Measurements from ENCODE around the gene ROMO1.
"Not testable (repeated sequence)": the region's sequence is repeated elsewhere in the genome, so short reads cannot be mapped to it uniquely, and the experiment has no call there.

Gene ROMO1

DNA sequence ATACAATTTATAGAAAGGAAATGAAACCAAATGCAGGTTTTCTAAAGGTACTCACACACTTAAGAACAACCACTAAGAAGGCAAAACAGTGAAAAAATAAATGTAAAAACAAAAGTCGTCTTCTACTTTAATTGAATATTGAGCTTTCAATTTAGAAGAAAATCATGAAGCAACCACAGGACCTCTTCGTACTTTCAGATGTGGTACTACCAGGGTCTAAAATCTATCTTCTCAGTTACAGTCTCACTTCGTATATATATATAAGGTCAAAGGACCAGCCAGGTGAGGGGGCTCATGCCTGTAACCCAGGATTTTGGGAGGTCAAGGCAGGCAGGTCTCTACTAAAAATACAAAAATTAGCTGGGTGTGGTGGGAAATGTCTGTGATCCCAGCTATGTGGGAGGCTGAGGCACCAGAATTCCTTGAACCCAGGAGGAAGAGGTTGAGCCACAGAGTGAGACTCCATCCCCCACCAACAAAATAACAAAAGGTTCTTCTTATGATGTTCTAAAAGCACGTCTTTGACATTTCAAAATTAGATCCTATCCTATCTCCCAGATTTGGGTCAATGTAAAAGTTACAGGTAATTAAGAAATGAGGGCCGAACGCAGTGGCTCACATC lies 12.5 kb downstream of the ROMO1 start:
- no peak for DNase-seq

DNA sequence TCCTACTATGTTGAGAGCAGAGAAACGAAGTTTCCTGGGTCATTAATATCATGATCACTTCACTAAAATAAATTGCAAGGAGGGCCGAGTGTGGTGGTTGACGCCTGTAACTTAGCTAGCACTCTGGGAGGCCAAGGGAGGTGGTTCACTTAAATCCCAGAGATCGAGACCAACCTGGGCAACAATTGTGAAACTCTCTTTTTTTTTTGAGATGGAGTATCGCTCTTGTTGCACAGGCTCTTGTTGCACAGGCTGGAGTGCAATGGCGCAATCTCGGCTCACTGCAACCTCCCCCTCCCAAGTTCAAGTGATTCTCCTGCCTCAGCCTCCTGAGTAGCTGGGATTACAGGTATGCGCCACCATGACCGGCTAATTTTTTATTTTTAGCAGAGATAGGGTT lies 13.9 kb downstream of the ROMO1 start:
- not testable (repeated sequence) for DNase-seq

DNA sequence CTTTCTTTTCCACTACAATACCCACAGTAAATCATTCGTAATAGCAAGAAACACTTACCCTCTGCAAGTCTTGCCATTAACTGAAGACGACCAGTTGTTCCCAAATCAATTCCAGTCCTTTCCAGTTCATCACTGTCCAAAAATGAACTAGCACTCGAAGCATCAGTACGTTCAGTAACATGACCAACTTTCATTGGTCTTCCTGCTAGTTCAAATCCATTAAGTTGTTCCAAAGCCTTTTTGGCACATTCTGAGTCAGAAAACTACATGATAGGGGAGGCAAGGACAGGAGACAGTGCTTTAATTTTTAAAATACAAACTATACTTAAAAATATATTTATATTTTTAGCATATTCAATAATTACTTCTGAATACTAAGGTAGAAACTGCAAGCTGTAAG lies 14.9 kb downstream of the ROMO1 start:
- no peak for DNase-seq

DNA sequence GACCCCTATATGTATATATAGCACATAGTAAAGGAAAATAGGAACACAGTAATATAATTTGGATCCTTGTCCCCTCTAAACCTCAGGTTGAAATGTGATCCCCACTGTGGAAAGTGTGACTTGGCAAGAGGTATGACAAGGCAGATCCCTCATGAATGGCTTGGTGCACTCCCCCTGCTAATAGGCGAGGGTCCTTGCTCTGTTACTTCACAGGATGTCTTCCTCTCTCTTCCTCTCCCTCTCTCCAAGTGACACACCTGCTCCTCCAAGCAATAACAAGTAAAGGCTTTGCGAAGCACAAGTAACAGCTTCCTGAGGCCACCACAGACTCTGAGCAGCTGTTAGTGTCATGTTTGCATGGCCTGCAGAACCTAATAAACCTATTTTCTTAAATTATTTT lies 16.4 kb downstream of the ROMO1 start:
- no peak for DNase-seq

DNA sequence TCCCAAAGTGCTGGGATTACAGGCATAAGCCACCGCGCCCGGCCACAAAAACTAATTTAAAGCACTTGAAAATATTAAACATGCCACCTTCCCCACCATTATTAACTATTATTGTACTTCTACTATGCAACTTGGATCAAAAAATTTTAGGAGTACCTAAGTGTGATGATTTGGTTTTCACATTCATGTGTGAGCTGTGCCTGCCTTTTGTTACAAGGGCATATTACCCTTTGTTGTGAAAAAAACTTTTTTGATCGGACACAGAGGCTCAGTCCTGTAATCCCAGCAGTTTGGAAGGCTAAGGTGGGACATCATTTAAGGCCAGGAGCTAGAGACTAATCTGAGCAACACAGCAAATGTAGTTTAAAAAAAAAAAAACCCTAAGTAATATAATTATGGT lies 17.1 kb downstream of the ROMO1 start:
- no peak for DNase-seq

DNA sequence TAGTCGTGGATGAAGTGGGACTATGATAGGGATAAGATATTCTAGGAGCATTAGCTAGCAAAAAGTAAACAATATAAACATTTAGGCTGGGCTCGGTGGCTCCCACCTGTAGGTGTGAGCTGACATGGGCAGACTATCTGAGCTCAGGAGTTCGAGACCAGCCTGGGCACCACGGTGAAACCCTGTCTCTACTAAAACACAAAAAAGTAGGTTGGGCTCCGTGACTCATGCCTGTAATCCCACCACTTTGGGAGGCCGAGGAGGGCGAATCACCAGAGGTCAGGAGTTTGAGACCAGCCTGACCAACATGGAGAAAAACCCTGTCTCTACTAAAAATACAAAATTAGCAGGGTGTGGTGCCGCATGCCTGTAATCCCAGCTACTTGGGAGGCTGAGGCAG lies 19.1 kb downstream of the ROMO1 start:
- DNase-seq = not testable (repeated sequence)

DNA sequence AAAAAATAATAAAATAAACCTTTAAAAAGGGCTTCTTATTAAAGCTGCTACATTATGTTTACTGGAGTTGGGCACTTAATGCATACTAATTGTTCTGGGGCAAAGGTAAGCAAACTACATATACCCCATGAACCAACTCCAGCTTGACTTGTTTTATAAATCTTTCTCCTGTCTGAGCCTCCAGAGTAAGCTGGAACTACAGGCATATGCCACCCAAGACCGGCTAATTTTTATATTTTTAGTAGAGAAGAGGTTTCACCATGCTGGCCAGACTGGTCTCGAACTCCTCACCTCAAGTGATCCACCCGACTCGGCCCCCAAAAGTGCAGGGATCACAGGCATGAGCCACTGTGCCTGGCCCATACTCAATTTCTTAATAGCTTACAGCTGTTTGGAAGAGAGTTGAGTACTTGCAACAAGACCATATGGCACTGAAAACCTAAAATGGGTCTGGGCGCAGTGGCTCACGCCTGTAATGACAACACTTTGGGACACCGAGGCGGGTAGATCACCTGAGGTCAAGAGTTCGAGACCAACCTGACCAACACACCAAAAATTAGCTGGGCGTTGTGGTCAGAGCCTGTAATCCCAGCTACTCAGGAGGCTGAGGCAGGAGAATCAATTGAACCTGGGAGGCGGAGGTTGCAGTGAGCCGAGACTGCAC lies 19.9 kb downstream of the ROMO1 start:
- no peak for DNase-seq

DNA sequence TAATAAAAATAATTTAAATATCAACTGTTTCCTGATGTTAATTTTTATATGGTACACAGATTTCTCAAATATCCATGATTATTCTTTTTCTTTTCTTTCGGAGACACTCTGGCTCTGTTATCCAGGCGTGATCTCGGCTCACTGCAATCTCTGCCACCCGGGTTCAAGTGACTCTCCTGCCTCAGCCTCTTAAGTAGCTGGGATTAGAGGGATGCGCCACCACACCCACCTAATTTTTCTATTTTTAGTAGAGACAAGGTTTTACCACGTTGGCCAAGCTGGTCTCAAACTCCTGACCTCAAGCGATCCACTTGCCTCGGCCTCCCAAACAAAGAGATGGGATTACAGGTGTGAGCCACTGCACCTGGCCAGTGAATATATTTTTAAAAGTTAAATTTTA lies 20.5 kb downstream of the ROMO1 start:
- no peak for DNase-seq

DNA sequence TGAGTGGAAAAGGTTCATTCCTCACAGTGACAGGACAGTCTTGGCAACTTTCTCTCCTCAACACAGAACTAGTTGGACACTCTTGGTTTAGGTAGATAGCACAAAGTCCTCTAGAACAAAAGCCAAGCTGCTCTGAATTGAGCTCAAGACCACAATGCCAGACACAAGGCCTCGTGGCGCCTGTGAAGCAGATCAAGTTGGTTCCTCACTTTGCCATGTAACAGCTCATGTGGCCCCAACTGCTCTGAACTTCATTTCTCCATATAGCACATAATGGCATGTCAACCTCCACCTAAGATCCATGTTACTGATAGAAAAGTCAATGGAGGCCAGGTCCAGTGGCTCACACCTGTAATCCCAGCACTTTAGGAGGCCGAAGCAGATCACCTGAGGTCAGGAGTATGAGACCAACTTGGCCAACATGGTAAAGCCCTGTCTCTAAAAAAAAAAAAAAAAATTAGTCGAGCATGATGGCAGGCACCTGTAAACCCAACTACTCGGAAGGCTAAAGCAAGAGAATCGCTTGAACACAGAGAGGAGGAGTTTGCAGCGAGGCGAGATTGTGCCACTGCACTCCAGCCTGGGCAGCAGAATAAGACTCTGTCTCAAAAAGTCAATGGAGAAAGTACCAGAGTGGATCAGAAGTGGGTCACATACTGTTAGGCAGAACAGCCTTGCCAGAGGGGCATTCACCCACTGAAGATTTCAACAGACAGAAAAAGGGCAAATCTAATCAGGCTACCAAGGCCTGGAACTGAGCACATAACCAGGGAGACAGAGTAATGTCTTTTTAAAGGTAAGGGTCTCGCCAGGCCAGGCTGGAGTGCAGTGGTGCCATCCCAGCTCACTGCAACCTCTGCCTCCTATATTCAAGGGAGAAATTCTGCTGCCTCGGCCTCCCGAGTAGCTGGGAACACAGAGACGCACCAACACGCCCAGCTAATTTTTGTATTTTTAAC lies 21.2 kb downstream of the ROMO1 start:
- DNase-seq = no peak

DNA sequence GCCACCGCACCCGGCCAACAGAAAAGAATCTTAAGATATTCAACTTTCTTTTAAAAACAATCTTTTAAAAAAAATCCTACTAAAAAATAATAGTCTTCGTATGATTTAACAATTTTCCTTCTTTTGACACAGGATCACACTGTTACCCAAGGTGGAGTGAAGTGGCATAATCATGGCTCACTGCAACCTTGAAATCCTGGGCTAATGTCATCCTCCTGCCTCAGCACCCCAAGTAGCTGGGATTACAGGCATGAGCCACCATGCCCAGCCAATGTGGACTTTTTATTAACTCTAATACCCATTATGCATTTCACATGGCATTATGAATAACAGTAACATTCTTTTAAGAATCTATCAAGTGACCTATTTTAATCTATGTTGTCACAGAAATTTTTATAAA lies 22.0 kb downstream of the ROMO1 start:
- no peak for DNase-seq

DNA sequence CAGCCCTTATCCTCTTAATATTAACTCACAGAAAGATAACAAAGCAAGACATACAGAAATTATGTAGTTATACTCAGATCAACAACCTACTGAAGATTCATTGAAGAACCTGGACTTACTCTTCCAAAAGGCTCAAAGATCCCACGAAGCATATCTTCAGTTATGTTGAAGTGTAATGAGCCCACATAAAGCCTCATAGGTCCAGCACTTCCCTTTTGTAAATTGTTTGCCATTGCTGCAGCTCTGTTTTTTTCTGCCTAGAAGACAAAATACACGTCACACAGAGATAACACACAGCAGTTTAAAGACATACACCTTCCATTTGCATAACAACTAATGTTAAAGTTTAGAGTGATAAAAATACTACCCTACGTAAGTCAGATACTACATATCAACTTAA lies 22.4 kb downstream of the ROMO1 start:
- DNase-seq = no peak

DNA sequence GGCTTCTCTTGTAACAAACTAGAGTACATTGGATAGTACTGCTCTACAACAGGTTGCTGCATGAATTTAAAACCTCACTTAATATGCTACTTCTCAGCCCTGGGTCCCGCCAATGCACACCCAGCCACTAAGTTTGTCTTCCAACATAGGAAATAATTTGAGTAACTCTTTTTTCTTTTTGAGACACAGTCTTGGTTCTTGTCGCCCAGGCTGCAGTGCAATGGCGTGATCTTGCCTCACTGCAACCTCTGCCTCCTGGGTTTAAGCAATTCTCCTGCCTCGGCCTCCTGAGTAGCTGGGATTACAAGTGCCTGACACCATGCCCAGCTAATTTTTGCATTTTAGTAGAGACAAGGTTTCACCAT lies 24.1 kb downstream of the ROMO1 start:
- DNase-seq = not testable (repeated sequence)

DNA sequence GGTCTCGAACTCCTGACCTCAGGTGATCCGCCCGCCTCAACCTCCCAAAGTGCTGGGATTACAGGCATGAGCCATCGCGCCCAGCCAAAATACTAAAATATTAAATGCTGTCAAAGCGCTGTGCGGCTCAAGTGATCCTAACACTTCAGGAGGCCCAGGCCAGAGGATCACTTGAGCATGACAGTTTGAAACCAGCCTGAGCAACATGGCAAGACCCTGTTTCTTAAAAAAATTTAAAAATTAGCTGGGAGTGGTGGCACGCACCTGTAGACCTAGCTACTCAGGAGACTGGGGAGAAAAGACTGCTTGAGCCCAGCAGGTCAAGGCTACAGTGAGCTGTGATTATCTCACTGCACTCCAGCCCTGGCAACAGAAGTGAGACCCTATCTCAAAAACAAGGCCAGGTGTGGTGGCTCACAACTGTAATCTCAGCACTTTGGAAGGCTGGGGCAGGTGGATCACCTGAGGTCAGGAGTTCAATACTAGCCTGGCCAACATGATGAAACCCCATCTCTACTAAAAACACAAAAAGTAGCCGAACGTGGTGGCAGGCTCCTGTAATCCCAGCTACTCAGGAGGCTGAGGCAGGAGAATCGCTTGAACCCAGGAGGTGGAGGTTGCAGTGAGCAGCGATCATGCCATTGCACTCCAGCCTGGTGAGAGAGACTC lies 24.6 kb downstream of the ROMO1 start:
- not testable (repeated sequence) for DNase-seq

DNA sequence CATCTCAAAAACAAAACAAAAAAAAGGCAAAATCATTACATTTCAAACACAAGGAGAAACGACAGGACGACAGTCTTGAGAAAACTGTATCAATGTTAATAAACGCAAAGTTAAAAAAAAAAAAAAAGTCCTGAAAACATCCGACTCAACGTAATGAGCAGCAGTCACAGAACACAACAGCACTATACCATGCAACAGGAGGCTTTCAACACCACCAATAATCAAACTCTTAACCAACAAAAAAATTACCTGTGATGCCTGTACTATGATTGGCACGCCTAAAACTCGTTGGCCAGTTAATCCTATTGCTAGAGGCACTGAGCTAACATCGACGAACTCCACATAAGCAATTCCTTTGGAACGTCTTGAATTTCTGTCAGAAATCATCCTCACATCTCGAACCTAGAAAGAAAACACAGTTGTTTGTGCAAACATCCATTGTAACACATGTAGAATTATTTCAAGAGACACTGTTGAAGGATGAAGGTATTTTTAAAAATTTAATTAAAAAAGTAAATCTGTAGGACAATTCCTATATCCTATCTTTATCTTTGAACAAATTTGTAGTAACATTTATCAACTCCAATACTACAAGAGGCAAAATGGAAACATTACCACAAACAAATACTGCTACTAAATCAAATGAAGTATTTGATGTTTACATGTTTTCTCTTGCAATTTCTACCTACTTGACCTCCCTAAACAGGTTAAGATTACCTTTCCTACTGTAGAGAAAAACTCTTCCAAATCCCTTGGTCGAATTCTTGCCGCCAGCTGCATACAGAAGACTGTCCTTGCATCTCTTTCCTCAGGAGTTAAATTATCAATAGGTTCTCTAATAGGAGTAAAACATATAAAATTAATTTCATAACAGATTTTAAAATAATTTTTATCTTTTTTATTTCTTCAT lies 25.4 kb downstream of the ROMO1 start:
- no peak for DNase-seq

DNA sequence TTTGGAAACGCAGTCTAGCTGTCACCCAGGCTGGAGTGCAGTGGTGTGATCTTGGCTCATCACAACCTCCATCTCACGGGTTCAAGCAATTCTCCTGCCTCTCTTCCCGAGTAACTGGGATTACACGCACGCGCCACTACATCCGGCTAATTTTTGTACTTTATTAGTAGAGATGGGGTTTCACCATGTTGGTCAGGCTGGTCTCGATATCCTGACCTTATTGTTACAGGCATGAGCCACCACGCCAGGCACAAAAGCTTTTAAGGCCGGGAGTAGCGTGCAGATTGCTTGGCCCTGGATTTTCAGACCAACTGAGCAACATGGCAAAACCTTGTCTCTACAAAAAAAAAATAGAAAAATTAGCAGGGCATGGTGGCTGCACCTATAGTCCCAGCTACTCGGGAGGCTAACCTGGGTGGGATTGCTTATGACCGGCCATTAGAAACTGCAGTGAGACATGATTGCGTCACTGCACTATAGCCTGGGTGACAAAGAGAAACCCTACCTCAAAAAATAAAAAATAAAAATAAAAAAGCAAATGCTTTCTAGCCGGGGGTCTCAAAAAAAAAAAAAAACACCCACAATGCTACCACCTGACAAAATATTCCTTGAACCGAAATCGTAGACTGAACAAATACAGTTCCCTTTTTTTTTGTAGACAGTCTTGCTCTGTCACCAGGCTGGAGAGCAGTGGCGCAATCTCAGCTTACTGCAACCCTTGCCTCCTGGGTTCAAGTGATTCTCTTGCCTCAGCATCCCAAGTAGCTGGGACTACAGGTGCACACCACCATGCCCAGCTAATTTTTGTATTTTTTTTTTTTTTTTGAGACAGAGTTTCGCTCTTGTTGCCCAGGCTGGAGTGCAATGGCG lies 27.9 kb downstream of the ROMO1 start:
- DNase-seq = peak; percentile 33 to 64 (median 58)

DNA sequence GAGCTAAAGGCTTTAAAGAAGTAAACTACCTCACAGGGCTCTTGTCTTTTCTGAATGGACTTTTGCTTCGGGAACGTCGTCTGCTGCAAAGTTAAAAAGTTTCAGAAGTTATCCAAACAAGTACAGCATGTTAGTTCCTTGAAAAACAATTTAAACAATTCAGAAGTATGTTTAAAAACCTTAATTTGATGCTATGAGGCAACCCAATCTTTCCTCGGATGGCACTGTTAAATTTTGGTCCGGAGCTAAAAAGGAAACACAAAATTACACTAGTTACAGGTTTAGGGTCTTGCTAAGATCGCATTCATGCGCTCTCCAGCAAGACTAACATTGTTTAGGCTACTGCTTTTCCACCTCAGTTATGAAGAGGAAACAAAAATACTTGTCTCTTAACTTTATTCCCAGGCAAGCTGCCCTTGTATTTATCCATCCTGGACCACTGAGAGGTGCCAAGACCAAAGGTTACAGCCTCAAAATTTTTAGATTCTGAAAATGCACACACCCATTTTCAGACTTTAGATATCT lies 30.1 kb downstream of the ROMO1 start:
- no peak for DNase-seq

DNA sequence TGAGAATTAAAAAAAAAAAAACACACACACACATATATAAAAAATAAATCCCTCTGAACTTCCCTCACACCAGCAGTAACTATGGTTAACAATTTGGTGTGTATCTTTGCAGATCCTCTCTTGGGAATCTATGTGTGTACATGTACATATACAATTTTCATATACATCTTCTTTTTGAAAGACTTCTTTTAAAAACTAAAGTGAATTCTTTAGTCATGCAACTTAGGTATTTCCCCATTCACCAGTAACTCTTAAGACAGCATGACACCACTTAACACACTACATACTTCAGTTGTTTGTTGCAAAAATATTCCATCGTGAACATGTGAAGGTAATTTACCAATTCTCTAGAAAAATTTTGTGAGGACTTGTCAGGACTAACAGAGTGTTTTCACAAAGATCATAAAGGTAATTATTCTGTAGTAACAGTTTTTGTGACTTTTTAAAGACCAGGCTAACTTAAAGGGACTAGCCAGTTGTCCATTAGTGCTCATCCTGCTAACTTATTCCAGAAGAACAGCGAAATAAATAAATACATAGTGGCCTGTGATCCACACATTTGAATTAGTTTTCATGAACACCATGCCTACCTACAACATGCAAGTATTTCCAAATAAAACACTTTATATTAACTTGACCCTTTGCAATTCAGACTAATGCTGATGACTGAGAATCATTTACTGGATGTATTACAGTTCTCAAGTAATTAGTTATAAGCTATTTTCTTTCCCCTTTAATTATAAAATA lies 30.8 kb downstream of the ROMO1 start:
- DNase-seq = no peak

DNA sequence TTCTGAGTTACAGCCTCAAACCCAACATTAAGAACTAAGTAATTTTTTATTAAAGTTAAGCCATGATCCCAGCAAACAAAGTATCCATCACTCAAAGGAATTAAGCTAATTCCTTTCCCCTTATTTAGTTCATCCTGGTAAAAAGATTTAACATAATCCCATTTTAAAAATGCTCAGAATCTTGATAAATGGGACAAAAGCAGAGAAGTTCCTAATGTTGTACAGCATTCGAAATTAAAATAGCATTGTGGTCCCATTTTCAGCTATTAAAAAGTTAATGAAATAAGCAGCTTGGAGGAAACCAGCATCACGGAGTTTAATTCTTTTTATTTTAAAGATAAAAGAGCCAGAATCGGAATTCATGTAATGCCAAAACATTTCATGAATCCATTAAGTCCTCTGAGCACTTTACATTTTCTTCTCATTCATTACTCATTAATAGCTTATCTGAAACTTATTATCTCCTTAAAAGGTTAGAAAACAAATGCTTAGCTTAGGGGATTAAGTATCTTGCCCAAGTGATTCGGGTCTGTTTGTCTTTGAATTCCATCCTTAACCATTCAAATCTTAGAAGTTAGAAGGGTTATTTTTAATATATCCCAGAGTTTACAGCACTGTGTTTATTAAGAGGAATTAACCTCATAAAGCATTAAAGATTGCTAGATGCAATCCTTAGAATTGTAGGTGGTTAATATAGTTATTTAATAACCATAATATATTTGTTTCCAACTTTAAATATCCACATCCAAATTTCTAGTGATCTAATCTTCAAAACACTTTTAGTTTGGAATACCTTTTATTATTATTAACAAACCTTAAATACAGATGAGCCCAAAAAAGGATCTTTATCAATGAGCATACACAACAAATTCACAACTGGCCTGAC lies 31.6 kb downstream of the ROMO1 start:
- no peak for DNase-seq

DNA sequence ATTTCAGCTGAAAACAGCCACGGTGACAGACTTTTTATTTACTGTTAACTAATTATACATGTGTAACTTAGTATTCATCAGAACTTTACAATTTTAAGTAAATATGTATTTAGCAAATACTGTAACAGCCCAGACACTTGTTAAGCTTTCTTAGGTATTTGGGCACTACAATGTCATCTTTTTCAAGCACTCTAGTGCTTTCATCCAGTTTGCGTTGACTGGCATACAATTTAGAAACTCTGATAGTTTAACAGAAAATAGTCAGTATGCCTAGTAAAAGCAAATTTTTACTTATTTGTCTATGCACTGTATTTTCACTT lies 32.2 kb downstream of the ROMO1 start:
- no peak for DNase-seq

Measured in suppressor macrophage (primary cell).